Subcutaneous abdominal adipose tissue (tissue), 5 donors: ENCODE data around the gene GPATCH1.

Experiments
- H3K27ac ChIP-seq: one replicate; pipeline ENCODE4 v1.7.0; 2013; ENCODE audit warnings: low read depth, mild to moderate bottlenecking, inconsistent platforms, low read length, moderate library complexity
- H3K27me3 ChIP-seq, 5 donors: one replicate each; pipeline ENCODE4 v1.7.0; 2013; ENCODE audit warnings: low read length in 5 of 5, inconsistent platforms in 1 of 5; ENCODE audit not compliant: control insufficient read depth in 5 of 5, insufficient read depth in 4 of 5
- H3K36me3 ChIP-seq, 5 donors: one replicate each; pipeline ENCODE4 v1.7.0; 2013; ENCODE audit warnings: low read length in 5 of 5; ENCODE audit not compliant: control insufficient read depth in 5 of 5, insufficient read depth in 5 of 5
- H3K4me1 ChIP-seq, 5 donors: one replicate each; pipeline ENCODE4 v1.7.0; 2013; ENCODE audit warnings: low read length in 5 of 5, mild to moderate bottlenecking in 3 of 5, moderate library complexity in 1 of 5; ENCODE audit not compliant: control insufficient read depth in 5 of 5, insufficient read depth in 5 of 5
- H3K4me3 ChIP-seq, 5 donors: one replicate each; pipeline ENCODE4 v1.7.0; 2013; ENCODE audit warnings: low read length in 5 of 5, low read depth in 1 of 5
- H3K9ac ChIP-seq, 5 donors: one replicate each; pipeline ENCODE4 v1.7.0; 2013; ENCODE audit warnings: low read length in 5 of 5, mild to moderate bottlenecking in 4 of 5, moderate library complexity in 3 of 5
- H3K9me3 ChIP-seq, 5 donors: one replicate each; pipeline ENCODE4 v1.7.0; 2013; ENCODE audit warnings: low read length in 5 of 5; ENCODE audit not compliant: control insufficient read depth in 5 of 5
- donor health status: healthy.
- donor health status: healthy.
- donor health status: healthy.
- donor health status: healthy.
- donor health status: healthy.

The GPATCH1 gene

DNA sequence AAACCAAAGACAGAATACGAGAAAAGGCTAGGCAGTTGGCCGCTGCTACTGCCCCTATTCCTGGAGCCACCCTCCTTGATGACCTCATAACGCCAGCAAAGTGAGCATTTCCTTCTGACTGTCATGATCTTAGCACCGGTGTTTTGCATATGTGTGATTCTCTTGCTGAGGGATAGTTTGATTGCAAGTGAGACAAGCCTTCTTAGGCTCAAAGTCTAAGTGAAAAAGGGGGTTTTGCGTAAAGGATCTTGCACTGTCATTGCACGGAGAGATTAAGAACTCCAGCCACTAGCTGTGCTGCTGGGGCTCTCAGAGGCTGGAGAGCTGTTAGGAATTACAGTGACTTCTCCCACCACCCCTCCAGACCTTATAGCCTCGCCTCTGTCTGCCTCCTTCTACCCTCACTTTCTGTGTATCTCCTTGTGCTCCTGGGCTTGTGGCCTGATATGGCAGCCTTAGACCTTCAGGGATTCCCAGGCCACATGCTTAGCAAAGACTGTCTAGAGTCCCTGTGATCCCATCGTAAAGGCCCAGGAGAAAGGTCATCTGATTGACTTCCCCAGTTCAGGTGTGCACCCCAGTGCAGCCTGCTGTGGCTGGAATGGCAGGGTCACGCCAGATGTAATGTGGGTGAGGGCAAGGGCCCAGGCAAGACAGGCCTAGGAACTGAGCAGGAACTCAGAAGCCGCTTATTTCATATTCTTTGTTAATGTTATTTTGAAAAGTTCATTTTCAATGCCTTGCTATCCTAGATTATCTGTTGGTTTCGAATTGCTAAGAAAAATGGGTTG lies 12.6 kb downstream of the GPATCH1 start:
- Histone ChIP-seq H3K27ac (no peak overlapping the region), H3K36me3 (peaks cover 26 to 90% (median 74%) of the 10 kb centered on the region in 5 donors), H3K27me3 (no peaks in the 10 kb centered on the region), H3K4me3 (no peak overlapping the region), H3K4me1 (no peaks in the 10 kb centered on the region), H3K9ac (no peak overlapping the region), H3K9me3 (no peaks in the 10 kb centered on the region)

GRCh38 chr19:33094436-33095067 lies 13.6 kb downstream of the GPATCH1 start:
- no peaks in the 10 kb centered on the region for H3K9me3 ChIP-seq
- H3K4me1 ChIP-seq: no peaks in the 10 kb centered on the region
- H3K36me3 ChIP-seq: peaks cover 27 to 85% (median 70%) of the 10 kb centered on the region in 5 donors
- no peak overlapping the region for H3K4me3 ChIP-seq
- H3K27ac ChIP-seq: no peak overlapping the region
- H3K27me3 ChIP-seq: no peaks in the 10 kb centered on the region
- no peak overlapping the region for H3K9ac ChIP-seq

DNA sequence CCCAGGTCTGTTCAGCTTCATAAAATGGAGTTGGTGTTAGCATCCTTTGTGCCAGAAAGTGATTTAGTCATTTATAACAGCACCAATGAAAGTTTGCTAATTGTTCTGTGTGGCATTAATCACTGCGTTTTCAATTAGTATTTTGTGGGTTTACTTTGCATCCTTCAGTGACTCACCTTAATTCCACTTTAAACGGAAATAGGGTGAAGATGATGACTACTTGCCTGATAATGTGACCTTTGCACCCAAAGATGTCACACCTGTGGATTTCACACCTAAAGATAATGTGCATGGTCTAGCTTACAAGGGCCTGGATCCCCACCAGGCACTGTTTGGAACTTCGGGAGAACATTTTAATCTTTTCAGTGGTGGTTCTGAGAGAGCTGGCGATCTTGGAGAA lies 15.0 kb downstream of the GPATCH1 start:
- H3K9me3 ChIP-seq: no peaks in the 10 kb centered on the region
- H3K27ac ChIP-seq: no peak overlapping the region
- no peaks in the 10 kb centered on the region for H3K4me1 ChIP-seq
- no peak overlapping the region for H3K4me3 ChIP-seq
- no peak overlapping the region for H3K9ac ChIP-seq
- H3K27me3 ChIP-seq: no peaks in the 10 kb centered on the region
- H3K36me3 ChIP-seq: peaks cover 23 to 81% (median 68%) of the 10 kb centered on the region in 5 donors

DNA sequence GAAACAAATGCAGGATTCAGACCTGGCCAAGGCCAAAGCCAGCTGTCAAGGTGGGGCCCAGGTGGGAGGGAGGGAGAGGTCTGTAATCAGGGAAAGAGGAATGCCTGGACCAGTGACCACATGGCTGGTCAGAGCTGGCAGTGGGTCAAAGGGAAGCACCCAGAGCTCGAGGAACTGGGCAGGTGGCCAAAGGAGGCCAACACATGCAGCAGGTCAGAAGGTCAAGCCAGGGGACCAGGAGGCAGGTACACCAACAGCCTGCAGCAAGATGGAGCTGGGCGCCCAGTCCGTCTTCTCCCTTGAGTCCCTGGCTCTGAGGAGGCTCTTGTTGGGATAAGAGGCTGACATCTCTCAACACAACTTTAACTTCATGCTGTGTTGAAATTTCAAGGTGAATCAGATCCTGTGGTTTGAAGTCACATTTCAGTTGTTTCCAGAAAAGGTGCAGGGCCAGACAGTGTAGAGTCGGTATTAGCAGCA lies 17.1 kb downstream of the GPATCH1 start:
- Histone ChIP-seq H3K36me3 (peaks cover 18 to 78% (median 66%) of the 10 kb centered on the region in 5 donors), H3K9me3 (no peaks in the 10 kb centered on the region), H3K27me3 (no peaks in the 10 kb centered on the region), H3K4me1 (no peaks in the 10 kb centered on the region), H3K27ac (no peak overlapping the region), H3K4me3 (no peak overlapping the region), H3K9ac (no peak overlapping the region)

DNA sequence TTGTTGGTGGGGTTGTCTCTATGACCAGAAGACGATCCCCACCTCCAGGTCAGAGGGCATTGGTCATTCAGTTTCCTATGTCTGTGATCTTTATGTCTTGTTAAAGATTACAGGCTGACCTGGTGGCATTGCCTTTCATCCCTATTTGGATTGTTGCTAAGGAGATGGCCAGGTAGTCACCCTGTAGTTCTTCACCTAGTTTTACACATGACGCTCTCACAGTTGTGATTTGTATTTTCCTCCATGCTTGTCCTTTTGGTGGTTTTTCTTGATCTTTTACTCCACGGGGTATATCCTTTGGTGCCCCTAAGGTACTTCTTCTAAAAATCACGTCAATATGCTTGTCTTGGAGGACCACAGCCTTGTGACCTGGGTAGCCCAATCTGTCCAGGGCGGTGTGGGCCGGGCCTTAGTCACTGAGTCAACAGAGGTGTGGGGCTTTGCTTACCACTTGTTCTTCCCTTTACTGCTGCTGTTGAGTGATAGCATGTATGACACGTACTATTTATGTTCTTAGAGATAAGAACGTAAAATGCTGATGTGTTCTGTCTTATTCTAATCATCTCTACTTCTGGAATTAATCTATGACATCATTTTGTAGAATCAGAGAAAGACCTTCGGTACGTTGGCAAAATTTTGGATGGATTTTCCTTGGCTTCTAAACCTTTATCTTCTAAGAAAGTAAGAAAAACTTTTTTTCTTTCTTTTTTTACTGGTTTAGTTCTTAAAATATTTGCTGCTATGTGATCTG lies 20.1 kb downstream of the GPATCH1 start:
- peaks cover 11 to 63% (median 52%) of the 10 kb centered on the region in 5 donors for H3K36me3 ChIP-seq
- H3K9ac ChIP-seq: no peak overlapping the region
- no peak overlapping the region for H3K4me3 ChIP-seq
- H3K27me3 ChIP-seq: no peaks in the 10 kb centered on the region
- H3K4me1 ChIP-seq: no peaks in the 10 kb centered on the region
- H3K27ac ChIP-seq: no peak overlapping the region
- H3K9me3 ChIP-seq: no peaks in the 10 kb centered on the region

GRCh38 chr19:33102893-33103292 lies 21.9 kb downstream of the GPATCH1 start:
- Histone ChIP-seq H3K9me3 (no peaks in the 10 kb centered on the region), H3K27me3 (no peaks in the 10 kb centered on the region), H3K36me3 (peaks cover 9 to 68% (median 56%) of the 10 kb centered on the region in 5 donors), H3K4me3 (no peak overlapping the region), H3K4me1 (no peaks in the 10 kb centered on the region), H3K27ac (no peak overlapping the region), H3K9ac (no peak overlapping the region)

- Histone ChIP-seq H3K27ac (no peak overlapping the region), H3K9me3 (no peaks in the 10 kb centered on the region), H3K9ac (no peak overlapping the region), H3K36me3 (peaks cover 12 to 78% (median 67%) of the 10 kb centered on the region in 5 donors), H3K4me1 (no peaks in the 10 kb centered on the region), H3K4me3 (no peak overlapping the region), H3K27me3 (no peaks in the 10 kb centered on the region)
These were observed 27.2 kb downstream of the GPATCH1 start for GRCh38 chr19:33108161-33108560.

- Histone ChIP-seq H3K4me1 (no peaks in the 10 kb centered on the region), H3K27ac (no peak overlapping the region), H3K36me3 (peaks cover 16 to 86% (median 78%) of the 10 kb centered on the region in 5 donors), H3K9ac (no peak overlapping the region), H3K27me3 (no peaks in the 10 kb centered on the region), H3K4me3 (no peak overlapping the region), H3K9me3 (no peaks in the 10 kb centered on the region)
These were observed 29.3 kb downstream of the GPATCH1 start for GRCh38 chr19:33110137-33110910.

DNA sequence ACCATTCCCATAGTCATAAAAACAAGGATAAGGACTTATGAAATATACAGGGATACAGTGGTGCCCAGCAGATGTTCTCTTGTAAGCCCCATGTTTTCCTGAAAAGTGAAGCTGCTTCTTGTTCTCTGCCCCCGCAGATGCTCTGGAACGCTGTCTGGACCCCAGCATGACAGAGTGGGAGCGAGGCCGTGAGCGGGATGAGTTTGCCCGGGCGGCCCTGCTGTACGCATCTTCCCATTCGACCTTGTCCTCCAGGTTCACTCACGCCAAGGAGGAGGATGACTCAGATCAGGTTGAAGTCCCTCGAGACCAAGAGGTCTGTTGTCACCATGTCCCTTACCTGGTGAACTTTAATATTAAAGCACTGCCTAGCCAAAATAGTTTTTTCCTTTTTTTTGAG lies 30.6 kb downstream of the GPATCH1 start:
- Histone ChIP-seq H3K9me3 (no peaks in the 10 kb centered on the region), H3K9ac (no peak overlapping the region), H3K27ac (no peak overlapping the region), H3K4me3 (no peak overlapping the region), H3K27me3 (no peaks in the 10 kb centered on the region), H3K36me3 (peaks cover 22 to 90% (median 77%) of the 10 kb centered on the region in 5 donors), H3K4me1 (no peaks in the 10 kb centered on the region)
